ENCODE measurements around the gene JAK1. TPM values are rescaled to one million over a fixed set of nuclear protein-coding genes. Genes with fewer than 3 reads are reported as not detected.
A peak's percentile ranks its signal among the peaks of the same experiment; 100 is the strongest.

Gene JAK1
- total and polyA plus RNA-seq, 2 experiments from 2014 or later = 24.9 to 41.3 TPM

DNA sequence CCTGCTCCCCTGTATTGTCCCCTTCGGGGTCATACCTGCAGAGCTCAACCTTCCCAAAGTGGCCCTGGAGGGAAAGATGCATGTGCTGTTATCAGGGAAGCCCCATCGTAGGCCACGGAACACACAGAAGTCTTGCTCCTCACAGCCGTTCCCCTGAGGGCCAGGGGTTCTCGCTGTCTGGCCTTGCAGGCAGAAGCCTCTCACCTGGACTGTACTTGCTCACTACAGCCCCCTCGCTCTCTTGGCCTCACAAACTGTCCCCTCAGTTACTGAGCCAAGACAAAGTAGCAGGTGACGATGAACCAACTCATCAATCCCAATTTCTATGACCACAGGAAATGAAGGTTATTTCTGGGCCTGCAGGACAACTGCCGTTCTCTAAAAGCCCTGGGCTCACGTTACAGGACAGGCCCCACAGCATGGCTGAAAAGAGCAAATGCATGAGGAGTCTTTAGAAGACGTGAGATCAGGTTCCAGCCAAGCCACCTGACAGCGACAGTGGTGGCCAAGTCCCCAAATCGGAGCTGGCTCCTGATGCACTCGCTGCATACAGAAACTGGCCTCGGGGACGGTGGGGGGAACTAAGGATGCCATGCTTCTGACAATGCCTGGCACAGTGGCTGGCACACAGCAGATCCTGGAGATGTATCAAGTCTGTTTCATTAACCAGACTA, 126.5 kb downstream of the JAK1 start:
- Histone ChIP-seq H3K36me3 (peaks cover 15% of the 10 kb centered on the region), H3K9me3 (ENCODE audit: low read depth) (no peaks in the 10 kb centered on the region), H3K27me3 (no peaks in the 10 kb centered on the region), H3K4me1 (ENCODE audit: low read depth) (peaks cover 8% of the 10 kb centered on the region), H3K27ac (no peak overlapping the region), H3K4me3 (no peak overlapping the region)
- TF ChIP-seq, protein P1, sequence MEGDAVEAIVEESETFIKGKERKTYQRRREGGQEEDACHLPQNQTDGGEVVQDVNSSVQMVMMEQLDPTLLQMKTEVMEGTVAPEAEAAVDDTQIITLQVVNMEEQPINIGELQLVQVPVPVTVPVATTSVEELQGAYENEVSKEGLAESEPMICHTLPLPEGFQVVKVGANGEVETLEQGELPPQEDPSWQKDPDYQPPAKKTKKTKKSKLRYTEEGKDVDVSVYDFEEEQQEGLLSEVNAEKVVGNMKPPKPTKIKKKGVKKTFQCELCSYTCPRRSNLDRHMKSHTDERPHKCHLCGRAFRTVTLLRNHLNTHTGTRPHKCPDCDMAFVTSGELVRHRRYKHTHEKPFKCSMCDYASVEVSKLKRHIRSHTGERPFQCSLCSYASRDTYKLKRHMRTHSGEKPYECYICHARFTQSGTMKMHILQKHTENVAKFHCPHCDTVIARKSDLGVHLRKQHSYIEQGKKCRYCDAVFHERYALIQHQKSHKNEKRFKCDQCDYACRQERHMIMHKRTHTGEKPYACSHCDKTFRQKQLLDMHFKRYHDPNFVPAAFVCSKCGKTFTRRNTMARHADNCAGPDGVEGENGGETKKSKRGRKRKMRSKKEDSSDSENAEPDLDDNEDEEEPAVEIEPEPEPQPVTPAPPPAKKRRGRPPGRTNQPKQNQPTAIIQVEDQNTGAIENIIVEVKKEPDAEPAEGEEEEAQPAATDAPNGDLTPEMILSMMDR (IDR thresholded peaks at IDR 0.05; ENCODE audit: low read depth, low read length) = no peak
- peak in 1 of 2 donors; percentile 11 for DNase-seq (ENCODE audit: low read depth in 1 of 2, low spot score in 1 of 2)

DNA sequence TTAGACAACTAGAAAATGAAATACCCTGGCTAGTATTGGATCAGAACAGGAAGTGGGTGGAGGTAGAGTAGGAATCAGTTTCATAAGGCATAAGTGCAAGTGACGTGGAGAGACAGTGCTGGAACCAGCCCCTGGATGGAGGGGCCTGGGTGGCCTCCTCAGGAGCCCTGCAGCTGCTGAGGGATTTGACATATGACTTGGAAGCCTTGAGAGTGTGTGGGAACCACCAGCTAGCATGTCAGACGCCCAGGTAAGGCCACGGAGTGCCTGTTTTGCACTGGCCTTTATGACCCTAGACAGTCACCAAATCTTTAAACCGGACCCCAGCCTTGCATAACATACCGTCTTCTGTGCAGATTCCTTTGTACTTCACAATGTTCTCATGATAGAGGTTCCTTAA, 127.1 kb downstream of the JAK1 start:
- H3K36me3 ChIP-seq = peaks cover 15% of the 10 kb centered on the region
- H3K27ac ChIP-seq = no peak overlapping the region
- H3K4me1 ChIP-seq (ENCODE audit: low read depth) = peaks cover 8% of the 10 kb centered on the region
- H3K27me3 ChIP-seq = no peaks in the 10 kb centered on the region
- no peak overlapping the region for H3K4me3 ChIP-seq
- TF ChIP-seq, protein P1 (IDR thresholded peaks at IDR 0.05; ENCODE audit: low read depth, low read length) = no peak
- DNase-seq (ENCODE audit: low read depth in 1 of 2, low spot score in 1 of 2) = no peak
- H3K9me3 ChIP-seq (ENCODE audit: low read depth) = no peaks in the 10 kb centered on the region

DNA sequence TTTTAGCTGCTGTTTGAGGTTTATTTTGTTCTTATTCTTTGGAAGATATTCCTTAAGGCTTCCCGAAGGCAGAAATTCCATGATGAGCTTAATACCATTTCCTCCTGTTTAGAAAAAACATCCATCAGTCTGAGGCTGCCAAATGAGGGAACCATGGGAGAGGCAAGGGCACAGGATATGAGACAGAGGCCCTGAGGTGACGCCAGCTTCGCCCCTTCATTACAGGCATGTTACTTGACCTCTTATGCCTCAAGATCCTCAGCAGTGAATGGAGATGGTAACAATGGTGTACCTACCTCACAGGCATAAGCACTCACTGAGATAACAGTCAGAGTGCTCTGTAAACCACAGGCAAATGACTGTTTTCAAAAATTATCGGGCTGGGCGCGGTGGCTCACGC, 127.9 kb downstream of the JAK1 start:
- Histone ChIP-seq H3K36me3 (peaks cover 21% of the 10 kb centered on the region), H3K9me3 (ENCODE audit: low read depth) (no peaks in the 10 kb centered on the region), H3K4me3 (no peak overlapping the region), H3K27me3 (no peaks in the 10 kb centered on the region), H3K27ac (no peak overlapping the region), H3K4me1 (ENCODE audit: low read depth) (peaks cover 8% of the 10 kb centered on the region)
- TF ChIP-seq, protein P1 (IDR thresholded peaks at IDR 0.05; ENCODE audit: low read depth, low read length) = no peak
- DNase-seq (ENCODE audit: low read depth in 1 of 2, low spot score in 1 of 2) = no peak

DNA sequence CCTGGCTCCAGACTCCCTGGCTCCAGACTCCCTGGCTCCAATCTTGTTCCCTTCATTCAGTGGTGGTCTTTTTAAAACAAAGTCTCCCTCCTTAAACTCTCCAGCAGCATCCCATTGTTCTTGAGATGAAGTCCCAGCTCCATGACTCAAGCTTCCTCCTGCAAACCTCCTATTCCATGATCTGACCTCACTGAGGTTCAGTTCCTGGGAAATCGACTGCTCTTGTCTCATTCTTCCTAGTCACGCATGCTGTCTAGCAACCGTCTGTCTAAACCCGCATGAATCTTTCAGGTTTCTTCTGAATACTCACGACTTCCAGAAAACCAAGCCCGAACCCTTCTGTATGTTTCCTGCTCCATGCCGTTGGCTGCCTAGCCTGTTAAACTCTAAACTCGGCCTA, 129.5 kb downstream of the JAK1 start:
- no peaks in the 10 kb centered on the region for H3K9me3 ChIP-seq (ENCODE audit: low read depth)
- H3K4me1 ChIP-seq (ENCODE audit: low read depth) = peaks cover 8% of the 10 kb centered on the region
- peaks cover 17% of the 10 kb centered on the region for H3K36me3 ChIP-seq
- TF ChIP-seq, protein P1 (IDR thresholded peaks at IDR 0.05; ENCODE audit: low read depth, low read length) = no peak
- no peak overlapping the region for H3K4me3 ChIP-seq
- DNase-seq (ENCODE audit: low read depth in 1 of 2, low spot score in 1 of 2) = no peak
- peak overlapping the region; percentile 76 for H3K27ac ChIP-seq
- no peaks in the 10 kb centered on the region for H3K27me3 ChIP-seq

DNA sequence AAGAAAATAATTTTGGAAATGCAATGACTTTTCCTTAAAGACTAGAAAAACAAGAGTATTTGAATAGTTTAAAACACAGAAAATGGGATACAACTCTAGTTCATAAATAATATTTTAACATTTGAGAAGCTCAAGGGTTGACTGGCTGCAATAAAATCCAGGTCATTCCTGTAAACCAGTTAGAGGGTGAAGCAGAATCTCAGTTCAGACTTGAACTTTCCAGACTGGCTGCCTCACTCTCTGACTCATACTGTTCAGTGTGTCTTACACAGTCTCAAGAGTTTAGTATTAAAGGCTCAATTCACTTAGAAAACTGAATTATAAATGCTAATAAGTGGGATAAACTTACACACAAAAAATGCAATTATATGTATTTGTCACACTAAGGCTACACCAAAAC, 131.6 kb downstream of the JAK1 start:
- H3K36me3 ChIP-seq = peaks cover 17% of the 10 kb centered on the region
- H3K27ac ChIP-seq = no peak overlapping the region
- H3K9me3 ChIP-seq (ENCODE audit: low read depth) = no peaks in the 10 kb centered on the region
- no peak overlapping the region for H3K4me3 ChIP-seq
- TF ChIP-seq, protein P1 (IDR thresholded peaks at IDR 0.05; ENCODE audit: low read depth, low read length) = no peak
- DNase-seq (ENCODE audit: low read depth in 1 of 2, low spot score in 1 of 2) = peak in 1 of 2 donors; percentile 39
- peaks cover 15% of the 10 kb centered on the region for H3K4me1 ChIP-seq (ENCODE audit: low read depth)
- H3K27me3 ChIP-seq = no peaks in the 10 kb centered on the region
